Measurements from ENCODE around the gene DPEP1. TPM values are rescaled to one million over a fixed set of nuclear protein-coding genes. Genes with fewer than 3 reads are reported as not detected.

DPEP1 gene
- total and polyA plus RNA-seq, 2 experiments from 2014 or later, result 1.7 to 2.3 TPM

- no peak for TF ChIP-seq ZNF462 (CRISPR knock-in tag; IDR thresholded peaks at IDR 0.05)
- TF ChIP-seq ZNF114 (CRISPR knock-in tag; IDR thresholded peaks at IDR 0.05), result no peak
- no peak for TF ChIP-seq ETS1 (IDR thresholded peaks at IDR 0.05)
Observed at GRCh38 chr16:89582614-89583196, 30.7 kb upstream of the DPEP1 start (continued).

- no peaks in the 10 kb centered on the region; the same call in 2 of the 3 replicates for H3K4me1 Mint-ChIP-seq
- Histone ChIP-seq H2AFZ (no peak overlapping the region), H3K36me3 (ENCODE audit: insufficient read depth) (no peaks in the 10 kb centered on the region), H3K4me1 (ENCODE audit: insufficient read depth) (no peaks in the 10 kb centered on the region), H3K27me3 (ENCODE audit: insufficient read depth) (no peaks in the 10 kb centered on the region), H3K4me3 (no peak overlapping the region), H4K20me1 (replicated peaks; ENCODE audit: insufficient read depth) (no peaks in the 10 kb centered on the region), H3F3A (replicated peaks; ENCODE audit: low read depth) (peaks cover 8% of the 10 kb centered on the region), H3K9me2 (ENCODE audit: insufficient read depth) (no peaks in the 10 kb centered on the region), H3K27ac (ENCODE audit: low read depth) (no peak overlapping the region), H3K4me2 (no peak overlapping the region), H3K79me2 (replicated peaks; ENCODE audit: insufficient read depth) (no peaks in the 10 kb centered on the region)
- H3K4me3 Mint-ChIP-seq, result no peak overlapping the region
- H3K27me3 Mint-ChIP-seq (ENCODE audit: insufficient read depth, low read depth, poor library complexity), result peaks cover under 1% of the 10 kb centered on the region
- H3K27ac Mint-ChIP-seq, result no peak overlapping the region
- DNase-seq (ENCODE audit: low spot score) (no peak), ATAC-seq (no peak)
- H3K36me3 Mint-ChIP-seq (ENCODE audit: low read depth), result peaks cover 19% of the 10 kb centered on the region
- H3K9me3 Mint-ChIP-seq, result peaks cover 10% of the 10 kb centered on the region
- TF ChIP-seq ETS1 (IDR thresholded peaks at IDR 0.05), result no peak
- TF ChIP-seq STAT1 (IDR thresholded peaks at IDR 0.05; ENCODE audit: unreplicated experiment), result no peak
- no peak for TF ChIP-seq REST (IDR thresholded peaks at IDR 0.05; ENCODE audit: unreplicated experiment)
- no peak for TF ChIP-seq CTCF (conservative IDR thresholded peaks at IDR 0.05; ENCODE audit: low read depth in 2 of 2)
- no peak for TF ChIP-seq NANOG (IDR thresholded peaks at IDR 0.05; ENCODE audit: borderline replicate concordance)
- no peak for TF ChIP-seq POLR2AphosphoS5 (IDR thresholded peaks at IDR 0.05; ENCODE audit: low read depth)
- no peak for TF ChIP-seq ZNF114 (CRISPR knock-in tag; IDR thresholded peaks at IDR 0.05)
- TF ChIP-seq EZH2 (IDR thresholded peaks at IDR 0.05; ENCODE audit: low read depth, unreplicated experiment), result no peak
Observed at GRCh38 chr16:89583197-89583894, 30.1 kb upstream of the DPEP1 start.

Measured in GM23338 (cell line).